IPS-18c (cell line): Measurements from ENCODE around the gene KIF1A.

Source experiments
- H3K4me3 ChIP-seq: 2 replicates; pipeline ENCODE4 v1.7.0; 2013; ENCODE audit warnings: low read depth, mild to moderate bottlenecking, low read length, moderate library complexity; ENCODE audit not compliant: insufficient read depth
- H3K9me3 ChIP-seq: one replicate; pipeline ENCODE4 v1.6.1; 2013; ENCODE audit warnings: mild to moderate bottlenecking, low read length, moderate library complexity; ENCODE audit not compliant: control insufficient read depth, insufficient read depth

KIF1A gene

GRCh38 chr2:240767341-240767740 lies 52.7 kb downstream of the KIF1A start:
- Histone ChIP-seq H3K9me3 (no peaks in the 10 kb centered on the region), H3K4me3 (no peak overlapping the region)

- no peaks in the 10 kb centered on the region for H3K9me3 ChIP-seq
- no peak overlapping the region for H3K4me3 ChIP-seq
These were observed 53.9 kb downstream of the KIF1A start for GRCh38 chr2:240766072-240766471.

GRCh38 chr2:240765007-240765406 lies 55.0 kb downstream of the KIF1A start:
- Histone ChIP-seq H3K4me3 (no peak overlapping the region), H3K9me3 (no peaks in the 10 kb centered on the region)

- no peak overlapping the region for H3K4me3 ChIP-seq
- H3K9me3 ChIP-seq, result no peaks in the 10 kb centered on the region
These were observed 55.4 kb downstream of the KIF1A start for GRCh38 chr2:240764605-240765004.

- H3K4me3 ChIP-seq, result no peak overlapping the region
- no peaks in the 10 kb centered on the region for H3K9me3 ChIP-seq
These were observed 57.0 kb downstream of the KIF1A start for GRCh38 chr2:240762971-240763370.

- H3K9me3 ChIP-seq, result no peaks in the 10 kb centered on the region
- no peak overlapping the region for H3K4me3 ChIP-seq
These were observed 57.8 kb downstream of the KIF1A start for GRCh38 chr2:240762249-240762648.

- Histone ChIP-seq H3K4me3 (no peak overlapping the region), H3K9me3 (no peaks in the 10 kb centered on the region)
These were observed 59.3 kb downstream of the KIF1A start for GRCh38 chr2:240760576-240761246.

- H3K4me3 ChIP-seq, result no peak overlapping the region
- no peaks in the 10 kb centered on the region for H3K9me3 ChIP-seq
These were observed 59.9 kb downstream of the KIF1A start for GRCh38 chr2:240760121-240760520.

GRCh38 chr2:240759459-240759858 lies 60.6 kb downstream of the KIF1A start:
- Histone ChIP-seq H3K4me3 (no peak overlapping the region), H3K9me3 (no peaks in the 10 kb centered on the region)

- H3K4me3 ChIP-seq, result no peak overlapping the region
- no peaks in the 10 kb centered on the region for H3K9me3 ChIP-seq
These were observed 62.9 kb downstream of the KIF1A start for GRCh38 chr2:240757086-240757614.

- H3K9me3 ChIP-seq, result no peaks in the 10 kb centered on the region
- H3K4me3 ChIP-seq, result no peak overlapping the region
These were observed 67.8 kb downstream of the KIF1A start for GRCh38 chr2:240752209-240752608.

- Histone ChIP-seq H3K4me3 (no peak overlapping the region), H3K9me3 (no peaks in the 10 kb centered on the region)
These were observed 69.6 kb downstream of the KIF1A start for GRCh38 chr2:240750409-240750808.

GRCh38 chr2:240749516-240749915 lies 70.5 kb downstream of the KIF1A start:
- Histone ChIP-seq H3K9me3 (no peaks in the 10 kb centered on the region), H3K4me3 (no peak overlapping the region)

- H3K9me3 ChIP-seq, result no peaks in the 10 kb centered on the region
- H3K4me3 ChIP-seq, result no peak overlapping the region
These were observed 72.8 kb downstream of the KIF1A start for GRCh38 chr2:240747256-240747655.

- no peak overlapping the region for H3K4me3 ChIP-seq
These were observed 73.3 kb downstream of the KIF1A start for GRCh38 chr2:240746671-240747070.

GRCh38 chr2:240745962-240746361 lies 74.1 kb downstream of the KIF1A start:
- Histone ChIP-seq H3K4me3 (no peak overlapping the region), H3K9me3 (no peaks in the 10 kb centered on the region)

More at GRCh38 chr2:240746671-240747070, 73.3 kb downstream of the KIF1A start:
- no peaks in the 10 kb centered on the region for H3K9me3 ChIP-seq

- H3K9me3 ChIP-seq, result no peaks in the 10 kb centered on the region
These were observed 74.6 kb downstream of the KIF1A start for GRCh38 chr2:240745456-240745855.

GRCh38 chr2:240742602-240743095 lies 77.4 kb downstream of the KIF1A start:
- H3K4me3 ChIP-seq, result no peak overlapping the region
- peaks cover 2% of the 10 kb centered on the region for H3K9me3 ChIP-seq

More at GRCh38 chr2:240745456-240745855, 74.6 kb downstream of the KIF1A start:
- H3K4me3 ChIP-seq, result no peak overlapping the region

- Histone ChIP-seq H3K9me3 (peaks cover 2% of the 10 kb centered on the region), H3K4me3 (no peak overlapping the region)
These were observed 78.9 kb downstream of the KIF1A start for GRCh38 chr2:240741091-240741490.
